Neural progenitor cell (in vitro differentiated cells): ENCODE data around the gene RGS6.

Experiments used
- EZH2 ChIP-seq: fragments of 200-600 bp; sonication (generic); IDR thresholded peaks from 2 replicates; pipeline ENCODE4 v1.6.1; 2017; ENCODE audit warnings: antibody characterized with exemption, mild to moderate bottlenecking, moderate library complexity
- TF ChIP-seq, protein P1 (sequence below): fragments of 200-600 bp; sonication (generic); IDR thresholded peaks from 2 replicates; pipeline ENCODE4 v1.5.1; 2017; ENCODE audit warnings: antibody characterized with exemption, mild to moderate bottlenecking

DNA sequence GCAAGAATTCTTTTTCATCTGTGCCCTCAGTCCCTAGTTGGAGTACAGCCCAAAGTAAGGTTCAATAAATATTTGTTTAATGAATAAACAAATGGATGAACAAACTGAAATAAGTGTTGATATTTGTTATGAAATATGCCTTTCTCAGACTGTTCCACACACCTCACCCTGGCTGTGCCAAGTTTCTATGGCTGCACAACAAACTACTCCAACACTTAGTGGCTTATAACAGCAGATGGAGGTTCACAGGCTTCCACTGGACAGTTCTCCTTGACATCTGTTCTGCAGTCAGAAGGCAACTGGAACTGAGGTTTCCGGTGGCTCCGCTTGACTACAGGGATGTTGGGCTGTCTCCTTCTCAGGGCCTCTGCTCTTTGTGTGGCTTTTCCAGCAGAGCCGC lies 197.1 kb downstream of the RGS6 start:
- TF ChIP-seq, protein P1, sequence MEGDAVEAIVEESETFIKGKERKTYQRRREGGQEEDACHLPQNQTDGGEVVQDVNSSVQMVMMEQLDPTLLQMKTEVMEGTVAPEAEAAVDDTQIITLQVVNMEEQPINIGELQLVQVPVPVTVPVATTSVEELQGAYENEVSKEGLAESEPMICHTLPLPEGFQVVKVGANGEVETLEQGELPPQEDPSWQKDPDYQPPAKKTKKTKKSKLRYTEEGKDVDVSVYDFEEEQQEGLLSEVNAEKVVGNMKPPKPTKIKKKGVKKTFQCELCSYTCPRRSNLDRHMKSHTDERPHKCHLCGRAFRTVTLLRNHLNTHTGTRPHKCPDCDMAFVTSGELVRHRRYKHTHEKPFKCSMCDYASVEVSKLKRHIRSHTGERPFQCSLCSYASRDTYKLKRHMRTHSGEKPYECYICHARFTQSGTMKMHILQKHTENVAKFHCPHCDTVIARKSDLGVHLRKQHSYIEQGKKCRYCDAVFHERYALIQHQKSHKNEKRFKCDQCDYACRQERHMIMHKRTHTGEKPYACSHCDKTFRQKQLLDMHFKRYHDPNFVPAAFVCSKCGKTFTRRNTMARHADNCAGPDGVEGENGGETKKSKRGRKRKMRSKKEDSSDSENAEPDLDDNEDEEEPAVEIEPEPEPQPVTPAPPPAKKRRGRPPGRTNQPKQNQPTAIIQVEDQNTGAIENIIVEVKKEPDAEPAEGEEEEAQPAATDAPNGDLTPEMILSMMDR, result no peak
- no peak for TF ChIP-seq EZH2
